ENCODE data around the gene GRAMD1B.

Gene GRAMD1B

DNA sequence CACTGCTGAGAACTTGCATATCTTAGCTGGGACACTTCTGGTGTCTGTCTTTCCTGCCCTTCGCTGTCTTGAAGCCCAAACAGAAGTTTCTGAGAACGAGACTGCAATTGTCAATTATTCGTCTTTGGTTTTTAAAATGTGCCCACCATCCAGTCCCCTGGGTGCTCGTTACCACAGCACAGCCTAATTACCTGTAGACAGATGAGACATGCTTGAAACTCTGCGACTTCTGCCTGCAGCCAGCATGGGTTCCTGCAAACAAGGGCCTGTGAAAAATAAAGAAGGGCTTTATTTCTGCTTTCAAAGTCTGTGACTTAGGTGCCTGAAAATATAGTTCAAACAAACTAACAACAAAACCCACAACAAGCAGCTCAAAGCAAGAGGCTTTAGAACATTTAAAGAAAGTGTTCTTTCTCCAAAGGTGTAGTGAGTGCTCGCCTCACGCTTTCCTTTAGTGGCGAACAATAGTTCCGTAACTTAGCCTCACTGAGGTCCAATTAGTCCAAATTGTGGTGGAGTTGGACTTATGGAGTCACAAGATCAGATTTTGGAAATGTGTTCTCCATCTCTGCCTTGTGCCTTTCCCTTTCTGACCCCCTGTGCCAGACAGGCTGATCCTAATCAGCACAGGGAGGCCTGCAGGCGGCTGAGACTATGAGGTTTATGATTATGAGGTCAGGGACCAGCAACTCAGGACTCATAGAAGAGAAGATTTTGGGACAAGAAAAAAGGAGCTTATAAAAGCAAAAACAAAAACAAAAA, 20.4 kb upstream of the GRAMD1B start:
- H3K4me3 ChIP-seq (ENCODE audit: low read depth, low read length) = no peak overlapping the region
- TF ChIP-seq, protein P1, sequence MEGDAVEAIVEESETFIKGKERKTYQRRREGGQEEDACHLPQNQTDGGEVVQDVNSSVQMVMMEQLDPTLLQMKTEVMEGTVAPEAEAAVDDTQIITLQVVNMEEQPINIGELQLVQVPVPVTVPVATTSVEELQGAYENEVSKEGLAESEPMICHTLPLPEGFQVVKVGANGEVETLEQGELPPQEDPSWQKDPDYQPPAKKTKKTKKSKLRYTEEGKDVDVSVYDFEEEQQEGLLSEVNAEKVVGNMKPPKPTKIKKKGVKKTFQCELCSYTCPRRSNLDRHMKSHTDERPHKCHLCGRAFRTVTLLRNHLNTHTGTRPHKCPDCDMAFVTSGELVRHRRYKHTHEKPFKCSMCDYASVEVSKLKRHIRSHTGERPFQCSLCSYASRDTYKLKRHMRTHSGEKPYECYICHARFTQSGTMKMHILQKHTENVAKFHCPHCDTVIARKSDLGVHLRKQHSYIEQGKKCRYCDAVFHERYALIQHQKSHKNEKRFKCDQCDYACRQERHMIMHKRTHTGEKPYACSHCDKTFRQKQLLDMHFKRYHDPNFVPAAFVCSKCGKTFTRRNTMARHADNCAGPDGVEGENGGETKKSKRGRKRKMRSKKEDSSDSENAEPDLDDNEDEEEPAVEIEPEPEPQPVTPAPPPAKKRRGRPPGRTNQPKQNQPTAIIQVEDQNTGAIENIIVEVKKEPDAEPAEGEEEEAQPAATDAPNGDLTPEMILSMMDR (IDR thresholded peaks at IDR 0.05; ENCODE audit: low read depth, low read length) = no peak
- no peak for DNase-seq (ENCODE audit: low read depth, low spot score)
- in situ Hi-C loops (cut with HindIII; ENCODE audit: low sequenced_read_pairs) = no loop called here

DNA sequence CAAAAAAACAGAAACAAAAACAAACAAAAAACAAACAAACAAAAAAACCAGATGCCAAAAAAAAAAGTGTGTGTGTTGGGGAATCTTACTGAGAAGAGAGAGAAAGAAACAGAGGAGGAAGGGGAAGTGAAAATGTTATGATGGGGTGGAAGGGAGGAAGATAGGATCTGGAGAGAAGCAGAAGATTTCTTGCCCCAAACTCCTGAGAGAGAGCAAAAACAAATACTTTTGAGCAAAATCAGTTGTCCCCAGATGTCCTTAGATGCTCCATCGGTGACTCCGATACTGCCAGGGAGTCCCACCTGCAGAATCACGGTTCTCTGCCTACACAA, 19.9 kb upstream of the GRAMD1B start:
- in situ Hi-C loops (cut with HindIII; ENCODE audit: low sequenced_read_pairs) = no loop called here
- no peak for DNase-seq (ENCODE audit: low read depth, low spot score)
- TF ChIP-seq, protein P1 (IDR thresholded peaks at IDR 0.05; ENCODE audit: low read depth, low read length) = no peak

DNA sequence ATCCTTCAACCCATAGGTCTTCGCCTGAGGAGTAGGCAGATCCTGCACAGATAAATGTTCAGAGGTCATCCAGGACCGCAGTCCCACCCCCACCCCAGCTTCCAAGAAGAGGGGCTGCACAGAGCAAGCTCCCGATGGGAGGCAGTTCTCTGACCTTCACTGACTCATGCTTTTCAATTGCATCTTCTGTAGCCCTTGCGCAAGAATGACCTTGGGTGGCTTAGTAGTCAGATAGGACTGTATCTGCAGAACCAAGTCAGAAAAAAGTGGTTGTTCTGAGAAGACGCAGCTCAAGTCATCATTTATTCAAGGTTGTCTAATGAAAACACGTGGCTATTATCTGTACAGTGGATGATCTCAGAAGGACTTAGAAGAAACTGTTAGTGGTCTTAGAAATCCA, 16.4 kb upstream of the GRAMD1B start:
- in situ Hi-C loops (cut with HindIII; ENCODE audit: low sequenced_read_pairs) = no loop called here
- TF ChIP-seq, protein P1 (IDR thresholded peaks at IDR 0.05; ENCODE audit: low read depth, low read length) = no peak
- DNase-seq (ENCODE audit: low read depth, low spot score) = no peak
- H3K4me3 ChIP-seq (ENCODE audit: low read depth, low read length) = no peak overlapping the region

More for the DNA sequence above, 19.9 kb upstream of the GRAMD1B start:
- H3K4me3 ChIP-seq (ENCODE audit: low read depth, low read length) = no peak overlapping the region

DNA sequence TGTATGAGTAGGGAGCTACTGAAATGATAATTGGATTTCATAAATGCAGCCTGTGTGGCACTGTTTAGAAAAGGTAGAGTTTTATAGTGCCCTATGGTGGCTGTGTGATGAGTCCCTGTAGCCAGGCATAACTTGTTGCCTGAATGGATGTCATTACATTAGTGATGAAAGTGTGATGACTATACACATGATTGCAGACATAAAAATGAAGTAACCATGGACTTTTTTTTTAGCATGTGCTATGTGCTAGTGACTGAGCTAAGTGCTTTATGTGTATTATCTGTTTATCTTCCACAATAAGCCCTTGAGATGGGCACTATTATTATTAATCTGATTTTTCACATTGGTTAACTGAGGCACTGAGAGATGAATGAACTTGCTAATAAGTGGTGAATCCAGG, 13.5 kb upstream of the GRAMD1B start:
- no peak overlapping the region for H3K4me3 ChIP-seq (ENCODE audit: low read depth, low read length)
- TF ChIP-seq, protein P1 (IDR thresholded peaks at IDR 0.05; ENCODE audit: low read depth, low read length) = no peak
- DNase-seq (ENCODE audit: low read depth, low spot score) = no peak
- in situ Hi-C loops (cut with HindIII; ENCODE audit: low sequenced_read_pairs) = no loop called here

DNA sequence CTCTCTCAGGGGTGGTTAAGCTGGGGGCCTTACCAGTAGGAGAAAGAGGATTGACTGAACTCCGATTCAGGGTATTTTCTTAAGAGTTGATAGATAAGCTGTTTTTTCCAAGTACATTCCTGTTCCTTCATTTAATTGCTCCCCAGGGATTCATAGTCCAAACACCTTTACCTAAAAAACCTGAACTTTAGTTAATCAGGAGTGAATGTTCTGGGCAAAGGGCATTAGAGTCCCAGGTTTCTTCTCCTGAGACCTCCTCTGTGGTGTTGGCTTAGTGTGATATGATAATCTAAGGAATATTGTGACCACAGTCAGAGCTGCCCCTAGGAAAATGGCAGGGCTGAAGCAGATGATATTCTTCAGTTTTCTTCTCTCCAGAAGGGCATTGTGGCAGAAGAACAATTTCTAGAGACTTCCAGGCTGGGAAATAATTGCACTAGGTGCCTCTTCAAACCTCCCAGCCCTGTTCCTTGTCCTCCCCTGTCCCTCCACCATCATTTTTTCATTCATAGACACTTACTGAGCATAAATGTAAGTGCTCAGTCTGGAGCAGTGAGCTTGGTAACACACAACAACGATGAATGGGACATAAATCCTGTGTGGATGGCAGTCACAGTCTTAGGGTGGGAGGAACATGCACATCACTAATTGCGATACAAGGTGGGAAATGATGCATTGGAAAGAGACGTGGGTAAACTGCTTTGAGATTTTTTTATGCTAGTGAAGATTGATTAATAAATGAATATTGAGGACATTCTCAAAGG, 11.5 kb upstream of the GRAMD1B start:
- no peak for DNase-seq (ENCODE audit: low read depth, low spot score)
- in situ Hi-C loops (cut with HindIII; ENCODE audit: low sequenced_read_pairs) = no loop called here
- no peak overlapping the region for H3K4me3 ChIP-seq (ENCODE audit: low read depth, low read length)
- TF ChIP-seq, protein P1 (IDR thresholded peaks at IDR 0.05; ENCODE audit: low read depth, low read length) = no peak

- no peak for DNase-seq (ENCODE audit: low read depth, low spot score)
- H3K4me3 ChIP-seq (ENCODE audit: low read depth, low read length) = no peak overlapping the region
- in situ Hi-C loops (cut with HindIII; ENCODE audit: low sequenced_read_pairs) = no loop called here
- TF ChIP-seq, protein P1 (IDR thresholded peaks at IDR 0.05; ENCODE audit: low read depth, low read length) = no peak
Observed at GRCh38 chr11:123419731-123420452, 10.2 kb upstream of the GRAMD1B start.
